HAP-1 (cell line): ENCODE measurements around the gene CRISPLD2.
"Not testable (repeated sequence)": the region's sequence is repeated elsewhere in the genome, so short reads cannot be mapped to it uniquely, and the experiment has no call there.

Source experiments
- DNase-seq, 2 experiments: peaks; one replicate each; pipeline ENCODE4 v3.0.0-alpha.2; 2016 to 2020; ENCODE audit warnings: low spot score in 2 of 2
- H3K27me3 ChIP-seq: fragments of 250-450 bp; sonication (Bioruptor Pico); 2 replicates; pipeline ENCODE4 v1.5.1; 2020; ENCODE audit warnings: low read depth, mild to moderate bottlenecking, moderate library complexity
- H3K36me3 ChIP-seq: fragments of 250-450 bp; sonication (Bioruptor Pico); replicated peaks from 2 replicates; pipeline ENCODE4 v1.5.1; 2020; ENCODE audit warnings: mild to moderate bottlenecking
- H3K4me1 ChIP-seq: fragments of 250-450 bp; sonication (Bioruptor Pico); 2 replicates; pipeline ENCODE4 v1.5.1; 2020; ENCODE audit warnings: mild to moderate bottlenecking
- H3K4me3 ChIP-seq: fragments of 250-450 bp; sonication (Bioruptor Pico); 2 replicates; pipeline ENCODE4 v1.5.1; 2020; ENCODE audit warnings: mild to moderate bottlenecking, moderate library complexity
- H3K9me3 ChIP-seq: fragments of 250-450 bp; sonication (Bioruptor Pico); 2 replicates; pipeline ENCODE4 v1.5.1; 2020; ENCODE audit warnings: mild to moderate bottlenecking, moderate library complexity
- in situ Hi-C: fragments of 300-500 bp; cut with MboI; formaldehyde crosslinking; loops from 3 replicates; pipeline ENCODE4 v1.14.3; 2020; ENCODE audit warnings: low sequenced_read_pairs, inconsistent platforms, mixed read lengths

CRISPLD2 gene

GRCh38 chr16:84855435-84856202, 35.8 kb downstream of the CRISPLD2 start:
- H3K36me3 ChIP-seq, H3K4me1 ChIP-seq, in situ Hi-C loops, H3K27me3 ChIP-seq, H3K9me3 ChIP-seq, DNase-seq, H3K4me3 ChIP-seq: not testable (repeated sequence)

GRCh38 chr16:84856203-84856581, 36.4 kb downstream of the CRISPLD2 start:
- in situ Hi-C loops, H3K36me3 ChIP-seq, H3K4me3 ChIP-seq, H3K9me3 ChIP-seq, H3K27me3 ChIP-seq, DNase-seq, H3K4me1 ChIP-seq: not testable (repeated sequence)

GRCh38 chr16:84856811-84857210, 37.0 kb downstream of the CRISPLD2 start:
- DNase-seq, H3K27me3 ChIP-seq, H3K4me3 ChIP-seq, H3K4me1 ChIP-seq, in situ Hi-C loops, H3K36me3 ChIP-seq, H3K9me3 ChIP-seq: not testable (repeated sequence)

- no peaks in the 10 kb centered on the region for H3K4me1 ChIP-seq
- no peak overlapping the region for H3K4me3 ChIP-seq
- H3K9me3 ChIP-seq, result no peaks in the 10 kb centered on the region; the same call in 1 of the 2 replicates
- in situ Hi-C loops, result no loop called here
- no peak for DNase-seq
- H3K27me3 ChIP-seq, result no peaks in the 10 kb centered on the region; the same call in 1 of the 2 replicates
- no peaks in the 10 kb centered on the region for H3K36me3 ChIP-seq
Measured at GRCh38 chr16:84859681-84860080, 39.9 kb downstream of the CRISPLD2 start.

GRCh38 chr16:84860383-84860782, 40.6 kb downstream of the CRISPLD2 start:
- no peaks in the 10 kb centered on the region; the same call in 1 of the 2 replicates for H3K9me3 ChIP-seq
- H3K4me1 ChIP-seq, result no peaks in the 10 kb centered on the region
- no peaks in the 10 kb centered on the region; the same call in 1 of the 2 replicates for H3K27me3 ChIP-seq
- no peak for DNase-seq
- no peak overlapping the region for H3K4me3 ChIP-seq
- no peaks in the 10 kb centered on the region for H3K36me3 ChIP-seq
- in situ Hi-C loops, result no loop called here

GRCh38 chr16:84861671-84862070, 41.9 kb downstream of the CRISPLD2 start:
- H3K9me3 ChIP-seq, result no peaks in the 10 kb centered on the region; the same call in 1 of the 2 replicates
- H3K36me3 ChIP-seq, result no peaks in the 10 kb centered on the region
- no peaks in the 10 kb centered on the region; the same call in 1 of the 2 replicates for H3K27me3 ChIP-seq
- no peaks in the 10 kb centered on the region for H3K4me1 ChIP-seq
- no peak overlapping the region for H3K4me3 ChIP-seq
- no peak for DNase-seq
- in situ Hi-C loops, result no loop called here

- H3K4me1 ChIP-seq, result no peaks in the 10 kb centered on the region
- H3K36me3 ChIP-seq, result no peaks in the 10 kb centered on the region
Measured at GRCh38 chr16:84862804-84863480, 43.2 kb downstream of the CRISPLD2 start.

GRCh38 chr16:84863481-84863814, 43.7 kb downstream of the CRISPLD2 start:
- H3K4me3 ChIP-seq, result no peak overlapping the region
- H3K27me3 ChIP-seq, result no peaks in the 10 kb centered on the region; the same call in 1 of the 2 replicates
- H3K9me3 ChIP-seq, result no peaks in the 10 kb centered on the region; the same call in 1 of the 2 replicates
- no peak for DNase-seq
- H3K4me1 ChIP-seq, result no peaks in the 10 kb centered on the region
- H3K36me3 ChIP-seq, result no peaks in the 10 kb centered on the region
- in situ Hi-C loops, result no loop called here

More at GRCh38 chr16:84862804-84863480, 43.2 kb downstream of the CRISPLD2 start:
- in situ Hi-C loops, result no loop called here
- H3K9me3 ChIP-seq, result no peaks in the 10 kb centered on the region; the same call in 1 of the 2 replicates
- H3K4me3 ChIP-seq, result no peak overlapping the region
- no peaks in the 10 kb centered on the region; the same call in 1 of the 2 replicates for H3K27me3 ChIP-seq
- no peak for DNase-seq

- in situ Hi-C loops, result no loop called here
- Histone ChIP-seq H3K4me1 (no peaks in the 10 kb centered on the region), H3K36me3 (no peaks in the 10 kb centered on the region), H3K4me3 (no peak overlapping the region), H3K27me3 (no peaks in the 10 kb centered on the region; the same call in 1 of the 2 replicates), H3K9me3 (no peaks in the 10 kb centered on the region; the same call in 1 of the 2 replicates)
- no peak for DNase-seq
Measured at GRCh38 chr16:84864326-84864955, 44.7 kb downstream of the CRISPLD2 start.

- no peaks in the 10 kb centered on the region; the same call in 1 of the 2 replicates for H3K27me3 ChIP-seq
- no peaks in the 10 kb centered on the region for H3K36me3 ChIP-seq
Measured at GRCh38 chr16:84867696-84868095, 47.9 kb downstream of the CRISPLD2 start.

GRCh38 chr16:84868328-84868727, 48.5 kb downstream of the CRISPLD2 start:
- in situ Hi-C loops, result no loop called here
- Histone ChIP-seq H3K36me3 (no peaks in the 10 kb centered on the region), H3K9me3 (no peaks in the 10 kb centered on the region), H3K4me1 (no peaks in the 10 kb centered on the region), H3K27me3 (no peaks in the 10 kb centered on the region; the same call in 1 of the 2 replicates), H3K4me3 (no peak overlapping the region)
- DNase-seq, result no peak

More at GRCh38 chr16:84867696-84868095, 47.9 kb downstream of the CRISPLD2 start:
- in situ Hi-C loops, result no loop called here
- H3K9me3 ChIP-seq, result no peaks in the 10 kb centered on the region
- H3K4me3 ChIP-seq, result no peak overlapping the region
- no peaks in the 10 kb centered on the region for H3K4me1 ChIP-seq
- no peak for DNase-seq

GRCh38 chr16:84868829-84869472, 49.2 kb downstream of the CRISPLD2 start:
- no peak overlapping the region for H3K4me3 ChIP-seq
- H3K4me1 ChIP-seq, result no peaks in the 10 kb centered on the region
- H3K27me3 ChIP-seq, result no peaks in the 10 kb centered on the region; the same call in 1 of the 2 replicates
- no peak for DNase-seq
- no peaks in the 10 kb centered on the region for H3K9me3 ChIP-seq
- H3K36me3 ChIP-seq, result no peaks in the 10 kb centered on the region
- in situ Hi-C loops, result no loop called here

- Histone ChIP-seq H3K9me3 (no peaks in the 10 kb centered on the region), H3K4me3 (no peak overlapping the region), H3K27me3 (no peaks in the 10 kb centered on the region; the same call in 1 of the 2 replicates), H3K36me3 (no peaks in the 10 kb centered on the region), H3K4me1 (no peaks in the 10 kb centered on the region)
- in situ Hi-C loops, result no loop called here
- DNase-seq, result no peak
Measured at GRCh38 chr16:84869473-84869845, 49.7 kb downstream of the CRISPLD2 start.
